Activated T-cell treated with anti-CD3 and anti-CD28 coated beads for 4 hours (primary cell): Measurements from ENCODE around the gene KCNK1.

Experiments used
- DNase-seq: peaks from one replicate; pipeline ENCODE4 v3.0.0-alpha.2; 2020

The KCNK1 gene

GRCh38 chr1:233613252-233614172, at the start of gene KCNK1:
Gene KCNK1, plus strand, starts transcription at chr1:233614106. Its CDS starts 66 bp downstream, at chr1:233614172.
- DNase-seq, result no peak

GRCh38 chr1:233565313-233565712, 48.6 kb upstream of the KCNK1 start:
- no peak for DNase-seq

- no peak for DNase-seq
These were observed 47.0 kb upstream of the KCNK1 start for GRCh38 chr1:233566886-233567285.

GRCh38 chr1:233569636-233570035, 44.3 kb upstream of the KCNK1 start:
- DNase-seq, result no peak

GRCh38 chr1:233570216-233570615, 43.7 kb upstream of the KCNK1 start:
- no peak for DNase-seq

GRCh38 chr1:233570706-233571105, 43.2 kb upstream of the KCNK1 start:
- no peak for DNase-seq

GRCh38 chr1:233572896-233573295, 41.0 kb upstream of the KCNK1 start:
- no peak for DNase-seq

- no peak for DNase-seq
These were observed 38.5 kb upstream of the KCNK1 start for GRCh38 chr1:233575450-233575849.

- no peak for DNase-seq
These were observed 31.5 kb upstream of the KCNK1 start for GRCh38 chr1:233582439-233582838.

GRCh38 chr1:233584376-233584775, 29.5 kb upstream of the KCNK1 start:
- DNase-seq, result no peak

GRCh38 chr1:233584931-233585330, 29.0 kb upstream of the KCNK1 start:
- DNase-seq, result no peak

- DNase-seq, result no peak
These were observed 27.6 kb upstream of the KCNK1 start for GRCh38 chr1:233586301-233586700.

GRCh38 chr1:233587196-233587595, 26.7 kb upstream of the KCNK1 start:
- no peak for DNase-seq

- DNase-seq, result no peak
These were observed 25.7 kb upstream of the KCNK1 start for GRCh38 chr1:233587958-233588799.

- DNase-seq, result no peak
These were observed 16.4 kb upstream of the KCNK1 start for GRCh38 chr1:233597489-233597901.

- DNase-seq, result no peak
These were observed 14.9 kb upstream of the KCNK1 start for GRCh38 chr1:233598891-233599541.

GRCh38 chr1:233599542-233600073, 14.3 kb upstream of the KCNK1 start:
- DNase-seq, result no peak

- no peak for DNase-seq
These were observed 13.4 kb upstream of the KCNK1 start for GRCh38 chr1:233600488-233600887.

- DNase-seq, result no peak
These were observed 10.4 kb upstream of the KCNK1 start for GRCh38 chr1:233603478-233603877.

- DNase-seq, result no peak
These were observed 8.7 kb upstream of the KCNK1 start for GRCh38 chr1:233605205-233605604.

- DNase-seq, result no peak
These were observed 7.1 kb upstream of the KCNK1 start for GRCh38 chr1:233606813-233607212.

GRCh38 chr1:233607252-233608119, 6.4 kb upstream of the KCNK1 start:
- DNase-seq, result no peak
